D721Med (cell line): Measurements from ENCODE around the gene MTFR1L.
A peak's percentile ranks its signal among the peaks of the same experiment; 100 is the strongest.

Experiments
- DNase-seq: peaks from one replicate; pipeline ENCODE4 v3.0.0; 2011; ENCODE audit warnings: low spot score; ENCODE audit not compliant: insufficient read length
- FAIRE-seq: peaks from 2 replicates; lab custom pipeline; 2011; peaks lifted over from hg19 to GRCh38; lab: Jason Lieb, UNC
- TF ChIP-seq, protein P1 (sequence below): IDR thresholded peaks from 2 replicates; pipeline ENCODE4 v1.5.1; 2012; ENCODE audit warnings: mild to moderate bottlenecking, control low read depth; ENCODE audit not compliant: insufficient read depth; ENCODE audit errors: missing control alignments

The MTFR1L gene

DNA sequence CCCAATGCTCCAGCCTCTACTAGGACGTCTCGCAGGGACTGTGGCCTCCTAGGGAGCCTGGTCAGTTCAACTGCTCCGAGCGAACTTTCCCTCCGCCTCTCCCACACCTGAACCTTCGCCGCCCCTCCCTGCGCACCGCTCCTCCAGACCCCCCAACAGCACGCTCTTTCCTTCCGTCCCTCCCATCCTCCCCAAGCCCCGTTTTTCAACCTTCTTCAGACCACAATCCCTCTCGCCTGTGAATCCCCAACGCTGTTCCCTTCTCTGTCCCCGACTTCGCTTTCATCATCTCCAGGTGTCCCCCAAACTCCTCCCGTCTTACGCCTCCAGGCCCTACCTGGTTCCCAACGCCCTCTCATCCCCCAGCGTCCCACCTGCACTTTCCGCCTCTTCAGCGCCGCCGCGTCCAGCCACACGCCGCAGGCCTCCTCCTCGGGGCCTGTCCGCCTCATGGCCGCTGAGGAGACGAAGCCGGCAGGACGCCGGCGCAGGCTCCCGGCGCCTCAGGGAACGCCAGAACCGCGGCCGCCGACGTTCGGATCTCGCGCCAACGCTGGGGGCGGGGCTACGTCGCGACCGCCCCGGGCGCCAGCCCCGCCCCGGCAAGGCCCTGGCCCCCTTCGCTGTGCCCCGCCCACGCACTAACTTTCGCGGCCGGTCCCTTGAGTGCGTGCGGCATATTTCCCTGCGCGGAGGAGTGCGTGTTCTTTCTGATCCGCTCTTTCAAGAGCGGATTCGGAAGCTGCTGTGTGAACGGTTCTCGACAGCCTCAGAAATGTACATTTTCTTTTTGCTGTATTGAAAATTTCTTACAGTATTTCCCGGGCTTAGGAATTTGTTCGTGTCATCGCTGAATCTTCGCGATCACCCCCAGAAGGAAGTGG is 39.4 kb downstream of the MTFR1L start, which contains the start of gene AUNIP:
TSS of gene AUNIP (minus strand) at position 552 of the 884 bp plus-strand sequence. CDS start at position 452, 100 bp downstream.
- TF ChIP-seq, protein P1, sequence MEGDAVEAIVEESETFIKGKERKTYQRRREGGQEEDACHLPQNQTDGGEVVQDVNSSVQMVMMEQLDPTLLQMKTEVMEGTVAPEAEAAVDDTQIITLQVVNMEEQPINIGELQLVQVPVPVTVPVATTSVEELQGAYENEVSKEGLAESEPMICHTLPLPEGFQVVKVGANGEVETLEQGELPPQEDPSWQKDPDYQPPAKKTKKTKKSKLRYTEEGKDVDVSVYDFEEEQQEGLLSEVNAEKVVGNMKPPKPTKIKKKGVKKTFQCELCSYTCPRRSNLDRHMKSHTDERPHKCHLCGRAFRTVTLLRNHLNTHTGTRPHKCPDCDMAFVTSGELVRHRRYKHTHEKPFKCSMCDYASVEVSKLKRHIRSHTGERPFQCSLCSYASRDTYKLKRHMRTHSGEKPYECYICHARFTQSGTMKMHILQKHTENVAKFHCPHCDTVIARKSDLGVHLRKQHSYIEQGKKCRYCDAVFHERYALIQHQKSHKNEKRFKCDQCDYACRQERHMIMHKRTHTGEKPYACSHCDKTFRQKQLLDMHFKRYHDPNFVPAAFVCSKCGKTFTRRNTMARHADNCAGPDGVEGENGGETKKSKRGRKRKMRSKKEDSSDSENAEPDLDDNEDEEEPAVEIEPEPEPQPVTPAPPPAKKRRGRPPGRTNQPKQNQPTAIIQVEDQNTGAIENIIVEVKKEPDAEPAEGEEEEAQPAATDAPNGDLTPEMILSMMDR, result no peak
- DNase-seq (peak; percentile 71), FAIRE-seq (no peak)

DNA sequence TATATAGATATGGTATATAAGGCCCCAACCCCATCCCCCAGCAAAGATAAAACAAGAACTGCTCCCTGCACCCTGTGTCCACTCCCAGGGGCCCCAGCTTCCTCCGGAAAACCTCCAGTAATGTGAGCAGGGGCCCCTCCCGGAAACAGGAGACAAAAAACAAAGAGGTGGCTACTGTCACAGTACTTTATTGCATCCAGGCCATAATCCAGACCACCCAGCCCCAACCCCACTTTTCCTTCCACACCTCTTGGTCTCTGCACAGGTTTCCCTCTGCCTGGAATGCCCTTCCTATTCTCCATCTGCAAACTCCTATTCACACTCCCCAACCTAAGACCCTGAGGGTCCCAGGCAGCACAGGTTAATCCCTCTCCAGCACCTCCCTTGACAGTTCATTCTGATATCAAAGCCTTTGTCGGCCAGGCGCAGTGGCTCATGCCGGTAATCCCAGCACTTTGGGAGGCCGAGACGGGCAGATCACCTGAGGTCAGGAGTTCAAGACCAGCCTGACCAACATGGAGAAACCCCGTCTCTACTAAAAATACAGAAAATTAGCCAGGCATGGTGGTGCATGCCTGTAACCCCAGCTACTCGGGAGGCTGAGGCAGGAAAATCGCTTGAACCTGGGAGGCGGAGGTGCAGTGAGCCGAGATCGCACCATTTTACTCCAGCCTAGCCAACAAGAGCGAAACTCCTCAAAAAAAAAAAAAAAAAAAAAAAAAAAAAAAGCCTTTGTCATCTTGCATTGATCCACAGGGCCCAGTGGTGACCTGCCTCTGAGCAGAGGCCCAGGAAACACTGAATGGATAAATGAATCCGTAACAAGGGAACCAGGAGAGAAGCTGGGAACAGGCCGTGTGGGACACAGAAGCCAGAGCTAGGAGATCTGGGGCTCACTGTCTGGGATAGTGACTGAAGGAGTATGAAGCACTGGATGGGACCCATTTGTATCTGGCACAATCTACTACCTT is 41.8 kb downstream of the MTFR1L start:
- TF ChIP-seq, protein P1, result no peak
- DNase-seq (no peak), FAIRE-seq (no peak)

DNA sequence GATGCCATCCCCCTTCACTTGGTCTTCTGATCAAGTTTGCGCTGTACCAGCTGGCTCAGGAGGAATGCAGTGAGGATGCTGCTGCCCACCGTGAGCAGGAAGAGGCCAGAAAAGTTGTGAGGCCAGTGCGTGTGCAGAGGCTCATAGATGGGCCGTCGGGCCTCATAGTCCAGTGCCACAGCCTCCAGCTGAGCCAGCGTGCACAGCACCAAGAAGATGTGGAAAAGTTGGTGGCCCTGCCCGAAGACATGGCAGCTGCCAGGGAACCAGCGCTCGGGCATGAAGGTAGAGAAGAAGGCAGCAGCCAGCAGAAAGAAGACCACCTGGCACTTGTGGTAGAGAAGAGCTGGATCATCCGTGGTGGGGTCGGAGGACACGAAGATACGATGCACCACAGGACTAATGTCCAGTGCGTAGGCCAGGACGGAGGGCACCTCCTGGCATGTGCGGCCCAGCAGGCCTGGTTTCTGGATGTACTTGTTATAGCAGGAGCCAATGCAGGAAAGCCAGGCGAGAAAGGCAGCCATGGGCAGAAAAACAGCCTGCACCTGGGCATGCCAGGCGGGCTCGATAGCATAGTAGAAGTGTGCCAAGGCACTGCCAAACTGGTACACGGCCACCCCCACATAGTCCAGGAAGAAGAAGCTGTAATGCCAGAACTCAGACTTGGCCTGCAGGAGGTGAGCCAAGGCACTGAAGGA is 43.2 kb downstream of the MTFR1L start:
- TF ChIP-seq, protein P1, result no peak
- FAIRE-seq (no peak), DNase-seq (no peak)

DNA sequence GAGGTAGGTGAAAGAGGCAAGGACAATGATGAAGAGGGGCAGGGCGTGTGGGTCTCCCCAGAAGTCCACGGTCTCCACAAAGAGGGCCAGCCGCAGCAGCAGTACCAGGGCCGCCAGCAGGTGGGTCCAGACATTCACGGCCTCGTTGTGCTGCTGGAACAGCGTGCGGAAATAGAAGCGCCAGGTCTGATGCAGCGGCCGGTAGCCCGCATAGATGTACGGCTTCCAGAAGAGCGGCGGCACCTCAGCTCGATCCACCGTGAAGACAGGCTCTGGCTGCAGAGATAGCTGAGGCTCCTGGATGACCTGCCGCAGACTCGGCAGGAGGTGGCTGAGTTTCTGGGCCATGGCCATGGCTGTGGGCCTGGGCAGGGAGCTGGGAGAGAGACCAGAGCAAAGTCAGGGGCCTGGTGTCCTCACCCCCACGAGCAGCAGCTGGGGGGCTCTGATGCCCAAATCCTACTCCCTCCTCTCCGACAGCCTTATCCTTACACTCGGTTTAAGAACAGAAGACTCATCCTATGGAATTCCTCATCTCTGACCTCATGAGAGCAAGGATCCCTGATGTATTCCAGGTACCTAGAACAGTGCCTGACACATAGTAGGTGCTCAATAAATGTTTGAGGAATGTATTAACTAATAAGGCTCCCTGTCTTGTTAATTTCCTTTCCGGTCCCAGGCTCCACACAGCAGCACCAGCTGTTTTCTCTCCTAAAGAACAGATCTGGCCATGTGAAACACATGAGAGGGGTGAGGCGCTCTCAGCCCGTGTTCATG is 43.9 kb downstream of the MTFR1L start:
- TF ChIP-seq, protein P1, result no peak
- DNase-seq (no peak), FAIRE-seq (no peak)

DNA sequence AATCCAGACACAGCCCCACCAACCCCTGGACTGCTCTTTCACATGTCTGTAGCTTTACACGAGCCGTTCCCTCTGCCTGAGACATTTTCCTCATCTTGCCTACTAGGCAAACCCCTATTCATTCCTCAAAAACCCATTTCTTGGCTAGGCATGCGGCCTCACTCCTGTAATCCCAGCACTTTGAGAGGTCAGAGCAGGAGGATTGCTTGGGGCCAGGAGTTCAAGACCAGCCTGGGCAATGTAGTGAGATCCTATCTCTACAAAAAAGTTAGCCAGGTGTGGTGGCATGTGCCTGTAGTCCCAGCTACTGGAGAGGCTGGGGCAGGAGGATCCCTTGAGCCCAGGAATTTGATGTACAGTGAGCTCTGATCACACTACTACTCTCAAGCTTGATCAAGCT is 44.7 kb downstream of the MTFR1L start:
- DNase-seq (no peak), FAIRE-seq (no peak)
- TF ChIP-seq, protein P1, result no peak

DNA sequence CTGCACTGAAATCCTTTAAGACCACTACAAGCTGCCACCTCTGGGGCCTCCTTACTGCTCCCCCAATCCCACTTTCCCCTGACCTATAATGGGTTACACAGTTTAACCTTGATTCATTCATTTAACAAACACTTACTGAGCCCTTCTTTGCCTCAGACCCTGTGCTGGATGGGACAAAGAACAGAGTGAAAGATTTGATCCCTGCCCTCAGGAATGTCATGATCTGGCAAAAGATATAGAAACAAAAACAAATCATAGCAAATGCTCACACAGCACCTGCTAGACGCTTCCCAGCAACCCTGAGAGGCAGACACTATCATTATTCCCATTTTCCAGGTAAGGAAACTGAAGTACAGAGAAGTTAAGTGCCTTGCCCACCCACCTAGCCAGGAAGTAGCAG is 46.5 kb downstream of the MTFR1L start:
- DNase-seq, result no peak
- FAIRE-seq, result no peak
- TF ChIP-seq, protein P1, result no peak
